ENCODE data around the gene SCRT2.

Gene SCRT2

DNA sequence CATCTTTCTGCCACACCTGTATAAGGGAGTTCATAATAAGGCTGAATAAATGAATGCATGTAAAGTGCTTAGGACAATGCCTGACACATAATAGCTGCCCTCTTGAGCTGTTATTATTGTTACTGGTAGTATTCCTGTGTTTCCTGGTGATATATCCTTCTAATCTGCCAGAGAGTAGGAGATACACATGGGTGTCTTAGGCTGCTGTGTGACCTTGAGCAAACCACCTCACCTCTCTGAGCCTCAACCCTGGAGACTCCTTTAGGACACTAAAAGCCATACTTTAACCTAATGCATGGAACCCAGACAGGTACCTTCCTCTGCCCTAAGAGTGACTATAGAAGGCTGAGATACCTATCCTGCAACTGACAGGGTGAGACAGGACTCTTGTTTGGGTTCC, 7.6 kb downstream of the SCRT2 start:
- no peak overlapping the region for H3K9ac ChIP-seq
- H3K4me2 ChIP-seq = no peak overlapping the region
- H2AFZ ChIP-seq (ENCODE audit: low read depth) = no peak overlapping the region
- no peaks in the 10 kb centered on the region for H3K4me1 ChIP-seq (ENCODE audit: low read depth, poor library complexity, severe bottlenecking)
- no peak overlapping the region for H3K4me3 ChIP-seq (IDR thresholded peaks at IDR 0.05; ENCODE audit: insufficient read depth, low read depth, low read length)
- TF ChIP-seq, protein P1, sequence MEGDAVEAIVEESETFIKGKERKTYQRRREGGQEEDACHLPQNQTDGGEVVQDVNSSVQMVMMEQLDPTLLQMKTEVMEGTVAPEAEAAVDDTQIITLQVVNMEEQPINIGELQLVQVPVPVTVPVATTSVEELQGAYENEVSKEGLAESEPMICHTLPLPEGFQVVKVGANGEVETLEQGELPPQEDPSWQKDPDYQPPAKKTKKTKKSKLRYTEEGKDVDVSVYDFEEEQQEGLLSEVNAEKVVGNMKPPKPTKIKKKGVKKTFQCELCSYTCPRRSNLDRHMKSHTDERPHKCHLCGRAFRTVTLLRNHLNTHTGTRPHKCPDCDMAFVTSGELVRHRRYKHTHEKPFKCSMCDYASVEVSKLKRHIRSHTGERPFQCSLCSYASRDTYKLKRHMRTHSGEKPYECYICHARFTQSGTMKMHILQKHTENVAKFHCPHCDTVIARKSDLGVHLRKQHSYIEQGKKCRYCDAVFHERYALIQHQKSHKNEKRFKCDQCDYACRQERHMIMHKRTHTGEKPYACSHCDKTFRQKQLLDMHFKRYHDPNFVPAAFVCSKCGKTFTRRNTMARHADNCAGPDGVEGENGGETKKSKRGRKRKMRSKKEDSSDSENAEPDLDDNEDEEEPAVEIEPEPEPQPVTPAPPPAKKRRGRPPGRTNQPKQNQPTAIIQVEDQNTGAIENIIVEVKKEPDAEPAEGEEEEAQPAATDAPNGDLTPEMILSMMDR (conservative IDR thresholded peaks at IDR 0.05; ENCODE audit: low read depth, low read length) = no peak
- no peaks in the 10 kb centered on the region for H3K36me3 ChIP-seq (ENCODE audit: insufficient read depth)
- H4K20me1 ChIP-seq (ENCODE audit: insufficient read depth) = no peaks in the 10 kb centered on the region
- H3K27ac ChIP-seq = no peak overlapping the region
- peaks cover 6% of the 10 kb centered on the region; the same call in 1 of the 2 replicates for H3K27me3 ChIP-seq (ENCODE audit: insufficient read depth, low read depth)
- no peaks in the 10 kb centered on the region for H3K79me2 ChIP-seq (ENCODE audit: insufficient read depth, low read depth)

DNA sequence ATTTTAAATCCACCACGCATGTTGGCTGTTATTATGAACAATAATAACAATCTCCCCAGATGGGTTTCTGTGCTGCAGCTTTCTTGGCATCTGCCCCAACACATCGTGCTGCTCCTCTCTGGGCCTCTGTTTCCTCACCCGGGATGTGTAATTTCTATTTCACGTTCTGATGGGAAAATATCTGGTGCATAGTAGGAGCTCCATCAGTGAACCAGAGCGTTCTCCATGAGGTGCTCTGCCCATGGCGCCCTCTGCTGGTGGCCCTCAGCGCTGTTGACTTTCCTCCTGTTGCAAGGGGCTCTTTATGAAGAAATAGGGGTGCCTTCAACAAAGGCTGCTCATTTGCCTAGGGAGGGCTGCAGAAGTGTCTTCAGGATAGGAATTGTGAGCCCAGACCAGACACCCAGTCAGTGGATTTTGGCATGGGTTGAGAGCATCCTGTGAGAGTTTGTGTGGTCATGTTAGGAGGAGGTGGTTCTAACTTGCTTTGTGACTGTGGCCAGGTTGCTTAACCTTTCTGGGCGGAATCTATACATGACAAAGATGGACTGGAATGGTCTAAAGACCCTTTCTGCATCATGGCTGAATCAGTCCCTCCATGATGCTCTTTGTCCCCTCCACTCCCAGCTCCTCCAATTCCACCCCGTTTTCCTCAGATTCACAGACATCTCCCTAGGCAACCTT, 8.1 kb downstream of the SCRT2 start:
- no peaks in the 10 kb centered on the region for H3K36me3 ChIP-seq (ENCODE audit: insufficient read depth)
- no peak overlapping the region for H2AFZ ChIP-seq (ENCODE audit: low read depth)
- no peaks in the 10 kb centered on the region for H4K20me1 ChIP-seq (ENCODE audit: insufficient read depth)
- H3K4me3 ChIP-seq (IDR thresholded peaks at IDR 0.05; ENCODE audit: insufficient read depth, low read depth, low read length) = no peak overlapping the region
- no peak overlapping the region for H3K27ac ChIP-seq
- H3K4me2 ChIP-seq = no peak overlapping the region
- H3K9ac ChIP-seq = no peak overlapping the region
- TF ChIP-seq, protein P1 (conservative IDR thresholded peaks at IDR 0.05; ENCODE audit: low read depth, low read length) = peak; percentile 92
- H3K79me2 ChIP-seq (ENCODE audit: insufficient read depth, low read depth) = no peaks in the 10 kb centered on the region
- H3K4me1 ChIP-seq (ENCODE audit: low read depth, poor library complexity, severe bottlenecking) = no peaks in the 10 kb centered on the region
- 0 out of 2 replicates have a peak, but pooled peaks cover 2% of the 10 kb centered on the region for H3K27me3 ChIP-seq (ENCODE audit: insufficient read depth, low read depth)

DNA sequence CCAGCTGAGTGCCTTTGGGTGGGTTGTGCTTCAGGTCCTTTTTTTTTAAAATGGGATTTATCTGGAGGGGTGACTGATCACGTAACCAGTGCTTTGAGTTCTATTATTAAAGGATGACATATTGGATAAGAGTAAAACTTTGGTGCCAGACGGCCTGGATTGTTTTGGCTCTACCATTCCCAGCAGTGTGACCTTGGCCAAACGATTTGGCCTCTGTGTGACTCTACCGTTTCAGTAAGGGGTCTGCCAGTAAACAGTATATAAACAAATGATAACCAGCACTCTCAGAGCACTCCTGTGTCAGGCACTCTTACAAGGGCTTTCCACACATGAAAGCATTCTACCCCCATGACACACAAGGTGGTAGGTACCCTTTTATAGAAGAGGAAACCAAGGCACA, 8.7 kb downstream of the SCRT2 start:
- no peak overlapping the region for H3K9ac ChIP-seq
- 0 out of 2 replicates have a peak, but pooled peaks cover 2% of the 10 kb centered on the region for H3K27me3 ChIP-seq (ENCODE audit: insufficient read depth, low read depth)
- H4K20me1 ChIP-seq (ENCODE audit: insufficient read depth) = no peaks in the 10 kb centered on the region
- no peak overlapping the region for H3K4me3 ChIP-seq (IDR thresholded peaks at IDR 0.05; ENCODE audit: insufficient read depth, low read depth, low read length)
- H3K79me2 ChIP-seq (ENCODE audit: insufficient read depth, low read depth) = no peaks in the 10 kb centered on the region
- TF ChIP-seq, protein P1 (conservative IDR thresholded peaks at IDR 0.05; ENCODE audit: low read depth, low read length) = no peak
- no peaks in the 10 kb centered on the region for H3K4me1 ChIP-seq (ENCODE audit: low read depth, poor library complexity, severe bottlenecking)
- H3K27ac ChIP-seq = no peak overlapping the region
- no peak overlapping the region for H3K4me2 ChIP-seq
- no peak overlapping the region for H2AFZ ChIP-seq (ENCODE audit: low read depth)
- H3K36me3 ChIP-seq (ENCODE audit: insufficient read depth) = no peaks in the 10 kb centered on the region

DNA sequence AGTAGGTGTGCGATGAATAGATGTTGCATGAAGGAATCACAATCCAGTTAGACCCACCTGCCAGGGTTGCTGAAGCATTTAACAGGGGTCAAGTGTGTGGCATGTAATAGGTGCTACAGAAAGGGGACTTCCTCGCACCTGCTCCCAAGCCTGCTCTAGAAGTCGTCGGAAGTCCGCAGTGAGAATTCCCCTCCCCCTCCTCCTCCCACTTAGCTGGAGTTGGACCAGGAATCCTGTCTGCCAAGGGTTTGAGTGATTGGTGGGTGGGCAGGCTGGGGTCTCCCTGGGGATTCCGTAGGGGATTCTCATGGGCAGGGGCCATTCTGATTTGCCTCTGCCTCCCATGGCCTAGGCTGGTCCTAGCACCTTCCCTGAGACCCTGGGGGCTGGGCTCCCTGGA, 10.3 kb downstream of the SCRT2 start:
- H3K27me3 ChIP-seq (ENCODE audit: insufficient read depth, low read depth) = no peaks in the 10 kb centered on the region
- H3K4me2 ChIP-seq = no peak overlapping the region
- no peaks in the 10 kb centered on the region for H4K20me1 ChIP-seq (ENCODE audit: insufficient read depth)
- H3K4me3 ChIP-seq (IDR thresholded peaks at IDR 0.05; ENCODE audit: insufficient read depth, low read depth, low read length) = no peak overlapping the region
- H3K27ac ChIP-seq = no peak overlapping the region
- no peak overlapping the region for H2AFZ ChIP-seq (ENCODE audit: low read depth)
- H3K79me2 ChIP-seq (ENCODE audit: insufficient read depth, low read depth) = no peaks in the 10 kb centered on the region
- H3K36me3 ChIP-seq (ENCODE audit: insufficient read depth) = no peaks in the 10 kb centered on the region
- TF ChIP-seq, protein P1 (conservative IDR thresholded peaks at IDR 0.05; ENCODE audit: low read depth, low read length) = no peak
- no peaks in the 10 kb centered on the region for H3K4me1 ChIP-seq (ENCODE audit: low read depth, poor library complexity, severe bottlenecking)
- H3K9ac ChIP-seq = no peak overlapping the region

Data from KMS-11 (cell line).